ENCODE data around the gene ITCH. TPM values are rescaled to one million over a fixed set of nuclear protein-coding genes. Genes with fewer than 3 reads are reported as not detected.

Gene ITCH
- total RNA-seq, 2 donors from 2014 or later = 35.6 to 40.2 TPM

GRCh38 chr20:34542439-34542838 is 179.4 kb downstream of the ITCH start:
- TF ChIP-seq, protein P1, sequence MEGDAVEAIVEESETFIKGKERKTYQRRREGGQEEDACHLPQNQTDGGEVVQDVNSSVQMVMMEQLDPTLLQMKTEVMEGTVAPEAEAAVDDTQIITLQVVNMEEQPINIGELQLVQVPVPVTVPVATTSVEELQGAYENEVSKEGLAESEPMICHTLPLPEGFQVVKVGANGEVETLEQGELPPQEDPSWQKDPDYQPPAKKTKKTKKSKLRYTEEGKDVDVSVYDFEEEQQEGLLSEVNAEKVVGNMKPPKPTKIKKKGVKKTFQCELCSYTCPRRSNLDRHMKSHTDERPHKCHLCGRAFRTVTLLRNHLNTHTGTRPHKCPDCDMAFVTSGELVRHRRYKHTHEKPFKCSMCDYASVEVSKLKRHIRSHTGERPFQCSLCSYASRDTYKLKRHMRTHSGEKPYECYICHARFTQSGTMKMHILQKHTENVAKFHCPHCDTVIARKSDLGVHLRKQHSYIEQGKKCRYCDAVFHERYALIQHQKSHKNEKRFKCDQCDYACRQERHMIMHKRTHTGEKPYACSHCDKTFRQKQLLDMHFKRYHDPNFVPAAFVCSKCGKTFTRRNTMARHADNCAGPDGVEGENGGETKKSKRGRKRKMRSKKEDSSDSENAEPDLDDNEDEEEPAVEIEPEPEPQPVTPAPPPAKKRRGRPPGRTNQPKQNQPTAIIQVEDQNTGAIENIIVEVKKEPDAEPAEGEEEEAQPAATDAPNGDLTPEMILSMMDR (IDR thresholded peaks at IDR 0.05) = no peak
- H3K4me3 ChIP-seq = no peak overlapping the region
- no peaks in the 10 kb centered on the region for H3K27me3 ChIP-seq
- no peaks in the 10 kb centered on the region for H3K9me3 ChIP-seq
- H3K27ac ChIP-seq = no peak overlapping the region
- DNase-seq (ENCODE audit: low spot score) = no peak
- H3K4me1 ChIP-seq = no peaks in the 10 kb centered on the region
- peaks cover 31% of the 10 kb centered on the region for H3K36me3 ChIP-seq

DNA sequence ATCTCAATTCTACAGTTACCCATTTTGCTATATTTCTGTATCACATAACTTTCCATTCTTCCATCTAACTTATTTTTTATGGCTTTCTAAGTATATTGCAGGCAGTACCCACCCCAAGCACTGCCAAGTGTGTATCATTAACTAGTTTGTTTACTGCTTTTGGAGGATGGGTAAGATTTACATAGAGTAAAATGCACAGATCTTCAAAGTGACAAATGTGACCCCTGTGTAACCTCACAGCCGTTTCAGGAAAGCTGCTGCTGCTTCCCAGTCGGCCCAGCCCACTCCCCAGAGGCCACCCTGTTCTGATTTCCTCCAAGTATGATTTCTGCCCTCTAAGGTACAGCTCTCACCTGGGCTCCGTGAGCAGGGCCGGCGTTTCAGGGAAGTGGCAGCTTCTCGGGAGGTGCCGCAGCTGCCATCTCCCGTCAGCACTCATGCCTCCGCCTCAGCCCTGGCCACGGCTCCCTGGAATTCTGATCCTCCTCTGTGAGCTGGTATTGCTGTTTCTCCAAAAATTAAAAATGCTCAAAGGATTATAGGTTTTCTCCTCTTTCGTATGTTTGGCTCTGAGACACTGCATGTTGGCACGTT is 180.5 kb downstream of the ITCH start:
- peaks cover 28% of the 10 kb centered on the region for H3K36me3 ChIP-seq
- no peak for DNase-seq (ENCODE audit: low spot score)
- no peak overlapping the region for H3K4me3 ChIP-seq
- H3K27ac ChIP-seq = no peak overlapping the region
- H3K27me3 ChIP-seq = no peaks in the 10 kb centered on the region
- TF ChIP-seq, protein P1 (IDR thresholded peaks at IDR 0.05) = no peak
- no peaks in the 10 kb centered on the region for H3K4me1 ChIP-seq
- H3K9me3 ChIP-seq = no peaks in the 10 kb centered on the region

DNA sequence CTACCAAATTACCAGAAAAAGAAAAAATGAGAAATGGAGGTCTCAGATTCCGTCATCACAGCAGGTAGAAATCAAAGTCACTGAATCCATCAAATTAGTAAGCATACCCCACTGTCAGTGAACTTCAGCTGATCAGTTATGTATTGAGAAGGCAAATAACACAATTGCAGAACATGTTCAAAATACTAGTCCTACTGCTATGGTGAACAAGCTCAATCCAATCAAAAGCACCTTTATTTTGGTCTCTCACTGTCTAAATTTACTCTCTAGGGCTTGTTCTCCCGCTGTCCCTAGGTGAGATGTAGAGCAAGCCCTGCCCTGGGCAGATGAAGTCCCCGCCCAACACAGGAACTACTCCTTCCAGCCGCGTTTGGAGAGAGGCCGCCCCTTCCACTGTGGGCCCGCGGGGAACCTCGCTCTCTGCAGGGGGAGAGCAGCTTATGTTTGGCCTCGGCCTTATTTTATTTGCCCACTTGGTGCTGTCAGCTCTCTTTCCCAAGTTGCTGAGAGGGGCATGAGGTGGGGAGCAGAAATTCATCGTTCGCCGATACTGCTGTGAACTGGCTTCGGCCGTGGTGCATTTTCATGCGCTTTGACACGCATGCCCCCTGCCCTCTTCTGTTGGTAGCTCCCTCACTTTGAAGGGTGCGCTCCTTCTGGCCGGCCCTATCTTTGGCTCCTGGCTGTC is 181.2 kb downstream of the ITCH start:
- Histone ChIP-seq H3K9me3 (no peaks in the 10 kb centered on the region), H3K4me1 (no peaks in the 10 kb centered on the region), H3K36me3 (peaks cover 28% of the 10 kb centered on the region), H3K27me3 (no peaks in the 10 kb centered on the region), H3K27ac (no peak overlapping the region), H3K4me3 (peak overlapping the region in 1 of 2 donors; percentile 22)
- no peak for DNase-seq (ENCODE audit: low spot score)
- TF ChIP-seq, protein P1 (IDR thresholded peaks at IDR 0.05) = no peak

DNA sequence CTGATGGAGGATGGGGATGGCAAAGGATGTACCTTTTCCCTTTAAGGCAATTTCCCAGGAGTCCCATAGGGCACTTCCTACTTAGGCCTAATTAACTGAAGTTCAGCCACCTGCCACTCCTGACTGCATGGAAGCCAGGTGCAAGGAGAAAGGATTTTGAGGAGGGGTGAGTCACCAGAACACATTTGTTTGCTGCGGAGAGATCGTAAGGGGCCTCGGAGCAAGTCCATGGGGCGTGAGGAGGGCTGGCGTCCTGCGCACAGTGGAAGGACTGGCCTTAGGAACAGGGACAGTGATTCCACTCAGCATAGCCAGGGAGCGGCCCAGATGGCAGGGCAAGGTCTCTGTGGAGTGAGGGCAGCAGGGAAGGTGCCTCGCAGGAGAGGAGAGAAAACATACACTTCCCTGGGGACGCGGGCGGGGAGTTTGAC is 183.7 kb downstream of the ITCH start:
- no peak for DNase-seq (ENCODE audit: low spot score)
- Histone ChIP-seq H3K9me3 (no peaks in the 10 kb centered on the region), H3K27ac (no peak overlapping the region), H3K27me3 (no peaks in the 10 kb centered on the region), H3K4me1 (no peaks in the 10 kb centered on the region), H3K36me3 (peaks cover 6% of the 10 kb centered on the region), H3K4me3 (no peak overlapping the region)
- TF ChIP-seq, protein P1 (IDR thresholded peaks at IDR 0.05) = no peak

DNA sequence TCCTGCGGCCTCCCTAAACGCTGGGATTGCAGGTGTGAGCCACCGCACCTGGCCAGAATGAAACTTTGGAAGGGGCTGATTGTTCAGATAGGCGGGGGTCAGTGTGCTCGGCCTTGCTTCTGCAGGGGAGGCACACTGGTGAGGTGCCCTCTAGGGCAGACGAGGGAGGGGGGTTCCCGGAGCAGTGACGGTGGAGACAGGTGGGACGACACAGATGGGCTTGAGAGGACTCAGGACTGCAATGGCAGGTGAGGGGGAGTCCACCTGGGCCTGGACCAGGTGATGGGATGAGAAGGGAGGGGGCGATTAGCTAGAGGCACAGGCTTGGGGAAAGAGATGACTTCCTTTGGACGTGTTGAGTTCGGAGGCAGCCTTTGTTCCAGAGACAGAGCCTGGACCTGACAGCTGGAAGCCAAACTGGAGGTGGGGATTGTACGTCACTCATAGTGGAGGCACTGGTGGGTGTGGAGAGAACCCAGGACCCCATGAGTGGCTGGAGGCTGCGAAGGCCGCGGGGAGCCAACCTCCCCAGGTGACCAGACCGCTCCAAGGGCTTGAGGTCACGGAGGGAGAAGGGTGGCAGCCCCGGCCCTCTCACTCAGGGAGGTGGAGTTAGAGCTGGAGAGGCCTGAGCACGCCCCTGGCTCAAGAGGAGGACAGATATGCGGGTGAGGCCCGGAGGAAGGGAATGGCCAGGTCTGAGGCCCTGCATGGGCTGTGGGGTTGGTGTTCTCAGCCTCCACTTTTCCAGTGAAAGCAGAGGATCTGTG is 185.0 kb downstream of the ITCH start:
- Histone ChIP-seq H3K27ac (no peak overlapping the region), H3K27me3 (no peaks in the 10 kb centered on the region), H3K4me1 (no peaks in the 10 kb centered on the region), H3K4me3 (no peak overlapping the region), H3K36me3 (no peaks in the 10 kb centered on the region), H3K9me3 (no peaks in the 10 kb centered on the region)
- TF ChIP-seq, protein P1 (IDR thresholded peaks at IDR 0.05) = no peak
- no peak for DNase-seq (ENCODE audit: low spot score)
